Neural cell (in vitro differentiated cells): ENCODE results near the gene LTBP1.

Source experiments
- EZH2 ChIP-seq: fragments of 200-600, 300-800 bp; shearing (Covaris generic), sonication (generic); IDR thresholded peaks from 2 replicates; pipeline ENCODE4 v1.6.1; 2014; ENCODE audit warnings: antibody characterized with exemption, low read length, borderline replicate concordance, mild to moderate bottlenecking; ENCODE audit not compliant: insufficient read depth, poor library complexity, severe bottlenecking
- POLR2AphosphoS5 ChIP-seq: IDR thresholded peaks from 2 replicates; pipeline ENCODE4 v1.6.1; 2012
- RAD21 ChIP-seq: fragments of 450-650 bp; conservative IDR thresholded peaks from 2 replicates; pipeline ENCODE4 v1.6.1; 2014; ENCODE audit warnings: antibody characterized with exemption, mild to moderate bottlenecking, moderate library complexity
- REST ChIP-seq: IDR thresholded peaks from 2 replicates; pipeline ENCODE4 v1.6.1; 2012; ENCODE audit warnings: borderline replicate concordance
- SMC3 ChIP-seq: fragments of 450-650 bp; conservative IDR thresholded peaks from 2 replicates; pipeline ENCODE4 v1.6.1; 2014; ENCODE audit warnings: antibody characterized with exemption, mild to moderate bottlenecking, moderate library complexity; ENCODE audit not compliant: poor library complexity
- TAF1 ChIP-seq: IDR thresholded peaks from 2 replicates; pipeline ENCODE4 v1.6.1; 2012; ENCODE audit warnings: low read depth
- TF ChIP-seq, protein P1 (sequence below): fragments of 450-650 bp; IDR thresholded peaks from 2 replicates; pipeline ENCODE4 v1.5.1; 2014; ENCODE audit warnings: antibody characterized with exemption, mild to moderate bottlenecking, moderate library complexity; ENCODE audit not compliant: poor library complexity, severe bottlenecking

DNA sequence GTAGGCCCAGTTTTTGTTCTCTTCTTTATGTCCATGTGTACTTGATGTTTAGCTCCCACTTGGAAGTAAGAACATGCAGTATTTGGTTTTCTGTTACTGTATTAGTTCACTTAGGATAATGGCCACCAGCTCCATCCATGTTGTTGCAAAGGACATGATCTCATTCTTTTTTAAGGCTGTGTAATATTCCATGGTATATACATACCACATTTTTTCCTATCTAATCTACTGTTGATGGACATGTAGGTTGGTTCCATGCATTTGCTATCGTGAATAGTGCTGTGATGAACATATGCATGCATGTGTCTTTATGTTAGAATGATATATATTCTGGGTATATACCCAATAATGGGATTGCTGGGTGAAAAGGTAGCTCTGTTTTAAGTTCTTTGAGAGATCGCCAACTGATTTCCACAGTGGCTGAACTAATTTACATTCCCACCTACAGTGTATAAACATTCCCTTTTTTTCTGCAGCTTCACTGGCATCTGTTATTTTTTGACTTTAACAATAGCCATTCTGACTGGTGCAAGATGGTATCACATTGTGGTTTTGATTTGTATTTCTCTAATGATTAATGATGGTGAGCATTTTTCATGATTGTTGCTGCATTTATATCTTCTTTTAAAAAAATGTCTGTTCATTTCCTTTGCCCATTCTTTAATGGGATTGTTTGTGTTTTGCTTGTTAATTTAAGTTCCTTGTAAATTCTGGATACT, 22.9 kb downstream of the LTBP1 start:
- TF ChIP-seq, protein P1, sequence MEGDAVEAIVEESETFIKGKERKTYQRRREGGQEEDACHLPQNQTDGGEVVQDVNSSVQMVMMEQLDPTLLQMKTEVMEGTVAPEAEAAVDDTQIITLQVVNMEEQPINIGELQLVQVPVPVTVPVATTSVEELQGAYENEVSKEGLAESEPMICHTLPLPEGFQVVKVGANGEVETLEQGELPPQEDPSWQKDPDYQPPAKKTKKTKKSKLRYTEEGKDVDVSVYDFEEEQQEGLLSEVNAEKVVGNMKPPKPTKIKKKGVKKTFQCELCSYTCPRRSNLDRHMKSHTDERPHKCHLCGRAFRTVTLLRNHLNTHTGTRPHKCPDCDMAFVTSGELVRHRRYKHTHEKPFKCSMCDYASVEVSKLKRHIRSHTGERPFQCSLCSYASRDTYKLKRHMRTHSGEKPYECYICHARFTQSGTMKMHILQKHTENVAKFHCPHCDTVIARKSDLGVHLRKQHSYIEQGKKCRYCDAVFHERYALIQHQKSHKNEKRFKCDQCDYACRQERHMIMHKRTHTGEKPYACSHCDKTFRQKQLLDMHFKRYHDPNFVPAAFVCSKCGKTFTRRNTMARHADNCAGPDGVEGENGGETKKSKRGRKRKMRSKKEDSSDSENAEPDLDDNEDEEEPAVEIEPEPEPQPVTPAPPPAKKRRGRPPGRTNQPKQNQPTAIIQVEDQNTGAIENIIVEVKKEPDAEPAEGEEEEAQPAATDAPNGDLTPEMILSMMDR, result no peak
- TF ChIP-seq POLR2AphosphoS5, result no peak
- no peak for TF ChIP-seq EZH2
- TF ChIP-seq RAD21, result no peak
- no peak for TF ChIP-seq TAF1
- no peak for TF ChIP-seq REST
- TF ChIP-seq SMC3, result no peak
